Measurements from ENCODE around the gene RPS15.
A peak's percentile ranks its signal among the peaks of the same experiment; 100 is the strongest.
"Not testable (repeated sequence)": the region's sequence is repeated elsewhere in the genome, so short reads cannot be mapped to it uniquely, and the experiment has no call there.

The RPS15 gene

DNA sequence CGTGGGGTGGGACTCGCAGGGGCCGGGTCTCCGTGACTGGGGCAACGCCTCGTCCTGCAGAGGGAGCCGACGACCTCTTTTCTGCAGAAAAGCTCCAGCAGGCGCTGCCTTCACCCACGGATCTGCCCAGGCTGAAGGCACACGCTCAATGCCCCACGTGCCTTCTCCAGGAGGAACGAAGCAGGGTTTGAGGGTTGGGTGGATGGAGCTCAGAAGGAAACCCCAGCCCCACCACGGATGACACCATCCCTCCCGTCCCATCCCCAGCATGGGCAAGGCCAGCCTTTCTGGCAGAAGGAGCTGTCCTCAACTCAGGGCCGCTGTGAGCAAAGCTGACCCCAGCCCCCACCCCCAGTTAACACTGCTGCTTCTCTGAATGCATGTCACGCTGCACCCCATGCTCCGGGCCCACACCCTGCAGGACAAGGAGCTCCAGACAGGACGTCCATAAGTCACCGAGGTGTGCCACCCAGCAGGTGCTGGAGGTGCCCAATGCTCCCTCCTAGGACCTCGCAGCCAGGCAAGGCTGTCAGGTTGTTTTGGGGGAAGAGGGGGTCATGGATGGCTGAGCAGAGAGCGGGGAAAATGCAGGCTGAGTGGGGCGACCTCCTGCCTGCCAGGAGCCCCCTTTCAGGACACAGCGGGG is 33.4 kb downstream of the RPS15 start:
- FAIRE-seq, result no peak

DNA sequence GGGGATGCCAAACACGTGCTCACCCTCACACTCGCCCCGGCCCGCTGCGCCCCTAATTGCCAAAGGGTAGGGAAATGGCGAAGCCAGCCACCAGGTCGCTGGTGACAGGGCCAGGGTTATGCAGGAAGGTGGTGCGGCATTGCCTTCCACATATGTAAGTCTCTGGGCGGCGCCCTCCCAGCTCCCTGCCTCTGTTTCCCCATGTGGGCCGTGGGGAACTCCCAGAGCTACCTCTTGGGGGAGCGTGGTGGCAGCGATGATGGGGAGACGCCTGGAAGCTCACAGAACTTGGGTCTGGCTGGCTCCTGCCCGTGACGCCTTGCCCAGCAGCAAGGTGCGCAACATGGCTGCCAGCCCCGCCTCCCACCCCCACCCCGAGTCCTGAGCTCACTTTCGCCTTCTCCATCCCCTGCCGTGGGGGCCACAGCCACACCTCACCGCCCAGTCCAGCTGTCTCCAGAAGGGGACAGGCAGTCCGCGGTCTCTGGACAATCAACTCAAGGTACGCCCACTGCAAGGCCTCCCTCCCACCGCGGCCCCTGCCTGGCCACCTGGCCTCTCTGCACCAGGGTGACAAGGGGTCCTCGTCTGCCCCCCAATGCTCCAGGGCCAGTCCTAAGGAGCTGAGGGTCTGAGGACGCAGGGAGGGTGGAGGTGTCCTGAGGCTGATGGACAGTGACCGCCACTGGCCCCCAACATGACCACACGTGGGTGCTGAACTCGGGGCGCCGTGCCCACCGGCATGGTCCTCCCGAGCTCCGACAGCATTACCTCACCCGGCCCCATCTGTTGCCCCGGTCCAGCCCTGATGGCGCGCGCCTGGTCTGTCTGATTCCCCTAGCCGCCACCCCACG is 34.3 kb downstream of the RPS15 start:
- no peak for FAIRE-seq

DNA sequence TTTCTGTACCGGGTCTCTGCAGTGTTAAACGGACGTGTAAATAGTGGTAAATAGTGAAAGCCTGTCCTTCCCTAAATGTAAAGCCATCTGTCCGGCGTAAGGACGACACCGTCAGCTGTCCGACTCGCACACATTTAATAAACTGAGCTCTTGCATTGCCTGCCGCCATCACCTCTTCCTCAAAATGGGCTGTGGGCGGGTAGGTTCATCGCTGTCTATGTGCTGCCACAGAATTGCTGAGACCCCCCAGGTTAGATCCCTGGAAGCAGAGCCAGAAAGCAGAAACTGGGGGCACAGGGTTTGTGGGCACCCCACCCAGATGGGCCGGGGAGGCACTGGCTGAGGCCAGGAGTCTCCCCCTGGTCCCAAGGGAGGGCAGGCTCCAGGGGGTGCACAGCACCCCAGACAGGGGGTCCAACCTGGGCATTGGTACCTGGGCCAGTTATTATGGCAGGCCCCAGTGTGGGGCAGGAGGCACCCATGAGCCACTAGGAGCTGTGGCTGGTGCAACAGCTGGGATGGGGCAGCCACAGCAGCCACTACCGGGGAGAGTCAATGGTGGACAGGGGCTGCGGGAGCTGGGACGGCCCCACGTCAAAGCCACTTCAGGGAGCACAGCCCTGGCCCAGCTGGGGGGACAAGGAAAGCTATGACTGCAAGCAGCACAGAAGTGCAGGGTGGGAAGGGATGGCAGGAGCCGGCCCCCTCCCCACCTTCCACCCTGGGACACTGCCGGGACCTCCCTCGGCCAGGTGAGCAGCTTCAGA is 35.1 kb downstream of the RPS15 start:
- FAIRE-seq, result no peak

DNA sequence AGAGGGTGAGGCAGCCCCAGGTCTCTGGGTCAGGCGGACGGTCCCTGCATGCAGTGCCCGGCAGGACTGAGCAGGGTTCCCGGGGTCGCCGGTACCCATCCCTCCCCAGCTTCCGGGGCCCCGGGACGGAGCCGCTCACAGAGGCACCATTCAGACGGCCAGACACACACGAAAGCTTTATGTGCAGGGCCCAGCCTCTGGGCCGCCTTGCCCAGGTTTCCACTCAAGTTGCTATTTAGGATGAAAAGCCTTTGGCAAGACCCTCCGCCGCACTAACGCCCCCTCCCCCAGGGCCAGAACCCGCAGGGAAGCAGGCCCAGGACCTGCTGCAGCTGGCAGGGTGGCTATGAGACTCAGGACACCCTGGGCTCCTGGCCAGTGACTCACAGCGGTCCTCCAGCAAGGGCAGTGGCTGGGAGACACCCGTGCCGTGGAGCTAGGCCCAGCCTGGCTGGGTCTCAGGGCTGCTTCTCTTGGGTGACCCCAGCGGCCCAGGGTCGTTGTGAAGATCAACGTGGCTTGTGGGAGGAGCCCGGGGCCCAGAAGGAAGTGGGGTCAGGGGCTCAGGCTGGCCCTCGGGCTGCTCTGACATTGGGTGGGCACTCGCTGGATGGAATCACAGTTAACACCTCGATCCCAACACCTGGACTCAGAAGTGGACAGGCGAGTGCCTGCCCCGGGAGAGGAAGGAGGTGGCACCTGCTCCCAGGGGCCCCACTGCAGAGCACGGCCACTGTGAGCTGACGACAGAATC is 36.0 kb downstream of the RPS15 start:
- FAIRE-seq, result no peak

DNA sequence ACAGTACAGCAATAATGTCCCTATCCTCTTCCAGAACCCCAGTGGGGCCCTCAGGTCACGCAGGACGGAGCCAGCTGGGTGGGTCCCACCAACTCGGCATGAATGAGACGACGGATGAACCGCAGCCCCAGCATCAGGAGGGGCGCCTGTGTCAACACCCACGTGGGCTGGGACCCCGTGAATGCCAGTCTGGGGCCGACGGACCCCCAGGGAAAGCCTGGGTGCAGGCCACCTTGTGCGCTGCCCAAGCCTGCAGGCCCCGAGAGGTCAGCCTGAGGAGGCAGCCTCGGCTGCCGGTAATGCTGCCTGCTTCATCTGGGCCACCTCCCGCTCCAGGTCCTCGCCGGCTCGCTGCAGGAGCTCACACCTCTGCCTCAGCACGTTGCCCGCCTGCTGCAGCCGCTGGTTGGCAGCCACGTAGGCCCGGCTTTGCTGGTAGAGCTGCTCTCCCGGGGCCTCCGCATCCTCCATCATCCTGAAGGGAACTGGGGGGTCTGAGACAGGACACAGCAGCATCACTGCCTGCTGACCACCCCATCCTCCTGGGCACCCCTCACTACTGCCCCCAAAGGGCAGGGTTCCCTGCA is 36.7 kb downstream of the RPS15 start:
- FAIRE-seq, result no peak

DNA sequence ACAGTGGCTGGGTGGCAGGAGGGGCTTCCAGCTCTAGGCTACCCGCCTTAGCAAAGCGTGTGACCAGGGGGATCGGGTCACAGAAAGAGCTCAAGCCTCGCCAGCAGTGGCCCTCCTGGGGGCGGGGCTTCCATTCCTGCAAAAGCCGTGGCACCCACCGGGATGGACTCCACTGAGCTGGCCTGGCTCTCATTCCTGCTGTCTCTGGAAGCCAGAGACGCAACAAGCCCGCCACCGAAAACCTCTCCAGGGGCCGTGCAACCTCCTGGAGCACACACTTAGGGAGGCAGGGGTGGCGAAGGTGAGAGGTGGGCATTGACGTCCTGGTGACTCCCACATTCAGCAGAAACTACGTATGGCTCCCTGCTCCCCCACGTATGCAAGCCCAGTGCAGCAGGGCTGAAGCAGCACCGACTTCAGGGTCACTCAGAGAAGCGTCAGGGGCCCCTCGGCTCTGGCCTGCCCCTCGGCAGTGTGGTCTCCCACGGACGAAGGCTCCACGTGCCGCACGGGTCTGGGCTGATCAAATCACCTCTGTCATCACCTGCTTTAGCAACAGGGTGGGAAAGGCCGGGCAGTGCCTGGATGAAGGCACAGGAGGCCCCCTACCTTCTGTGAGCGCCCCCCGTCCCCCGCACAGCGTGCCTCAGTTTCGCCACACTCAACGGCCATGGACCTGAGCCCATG is 37.7 kb downstream of the RPS15 start:
- no peak for FAIRE-seq

DNA sequence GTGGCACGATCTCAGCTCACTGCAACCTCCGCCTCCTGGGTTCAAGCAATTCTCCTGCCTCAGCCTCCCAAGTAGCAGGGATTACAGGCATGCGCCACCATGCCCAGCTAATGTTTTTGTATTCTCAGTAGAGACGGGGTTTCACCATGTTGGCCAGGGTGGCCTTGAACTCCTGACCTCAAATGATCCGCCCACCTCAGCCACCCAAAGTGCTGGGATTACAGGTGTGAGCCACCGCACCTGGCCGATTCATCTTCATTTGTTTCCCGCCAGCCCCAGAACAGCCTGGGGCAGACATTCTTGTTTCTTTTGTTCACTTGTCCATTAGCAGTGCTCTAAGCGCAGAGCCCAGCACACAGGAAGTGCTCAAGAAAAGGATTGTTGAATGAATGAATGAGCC is 38.9 kb downstream of the RPS15 start:
- not testable (repeated sequence) for FAIRE-seq

DNA sequence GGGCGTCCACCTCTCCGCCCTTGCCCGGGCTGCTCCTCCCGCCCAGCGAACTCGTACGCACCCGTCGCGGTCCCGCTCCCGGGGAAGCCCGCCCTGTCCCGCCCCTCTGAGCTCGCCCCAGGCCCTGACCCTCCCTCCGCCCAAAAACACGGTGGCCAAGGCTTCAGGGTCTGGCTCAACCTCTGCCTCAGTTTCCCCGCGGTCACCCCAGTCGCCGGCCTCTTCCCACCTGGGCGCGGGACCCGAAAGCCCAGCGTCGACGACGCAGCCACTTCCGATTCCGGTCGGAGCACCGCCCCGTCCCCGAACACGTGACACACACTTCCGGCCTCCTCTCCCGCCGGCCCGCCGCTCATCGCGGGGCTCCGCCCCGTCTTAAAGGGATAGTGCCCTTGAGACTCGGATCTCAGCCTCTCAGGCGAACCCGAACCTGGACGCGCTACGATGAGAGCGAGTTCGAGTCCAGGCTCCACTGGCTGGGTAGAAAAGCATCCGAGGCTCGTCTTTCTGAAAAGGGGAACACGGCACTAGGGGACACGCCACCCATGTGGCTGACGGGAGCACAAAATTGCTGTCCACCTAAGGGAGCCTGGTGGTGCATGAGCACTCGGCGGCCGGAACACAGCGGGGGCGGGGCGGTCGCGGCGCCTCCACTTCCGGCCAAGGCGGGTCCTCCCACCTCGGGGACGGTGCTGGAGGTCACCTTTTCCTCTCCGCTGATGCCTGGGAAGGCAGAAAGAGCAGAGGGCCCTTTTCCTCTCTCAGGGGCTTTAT is 40.9 kb downstream of the RPS15 start, which contains the start of gene C19orf25:
C19orf25 (minus strand) TSS at position 282 of the 774 bp plus-strand sequence. CDS start 312 bp downstream, outside the sequence.
- peak; percentile 97 for FAIRE-seq

DNA sequence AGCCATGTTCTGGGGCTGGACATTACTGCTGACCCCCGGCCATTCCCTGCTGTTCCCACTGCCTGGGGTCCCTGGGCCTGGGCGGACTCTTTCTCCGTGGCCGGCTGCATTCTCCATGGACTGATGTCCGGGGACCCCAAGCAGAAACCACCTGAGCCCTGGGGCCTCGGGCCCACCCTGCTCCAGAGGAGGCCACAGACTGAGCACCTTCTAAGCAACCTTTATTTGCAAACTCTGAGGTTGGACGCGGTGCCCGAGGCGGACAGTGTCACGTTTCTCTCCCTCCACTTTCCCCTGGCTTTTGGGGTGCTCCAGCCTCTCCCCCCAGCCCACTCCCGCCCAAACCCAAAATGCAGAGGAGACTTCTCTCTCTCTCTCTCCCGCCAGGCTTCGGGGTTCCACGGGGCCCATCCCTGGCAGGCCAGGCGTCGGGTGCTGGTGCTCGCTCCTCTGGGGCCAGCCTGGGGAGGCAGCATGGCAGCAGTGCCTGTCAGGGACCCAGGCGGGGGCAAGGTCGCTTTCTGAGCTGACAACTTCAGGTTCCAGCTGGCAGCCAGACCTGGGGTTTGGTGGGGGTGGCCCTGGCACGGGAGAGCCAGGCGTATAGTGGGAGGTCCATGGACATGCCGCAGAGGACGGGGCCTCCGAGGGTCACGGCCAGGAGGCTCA is 43.2 kb downstream of the RPS15 start:
- no peak for FAIRE-seq

DNA sequence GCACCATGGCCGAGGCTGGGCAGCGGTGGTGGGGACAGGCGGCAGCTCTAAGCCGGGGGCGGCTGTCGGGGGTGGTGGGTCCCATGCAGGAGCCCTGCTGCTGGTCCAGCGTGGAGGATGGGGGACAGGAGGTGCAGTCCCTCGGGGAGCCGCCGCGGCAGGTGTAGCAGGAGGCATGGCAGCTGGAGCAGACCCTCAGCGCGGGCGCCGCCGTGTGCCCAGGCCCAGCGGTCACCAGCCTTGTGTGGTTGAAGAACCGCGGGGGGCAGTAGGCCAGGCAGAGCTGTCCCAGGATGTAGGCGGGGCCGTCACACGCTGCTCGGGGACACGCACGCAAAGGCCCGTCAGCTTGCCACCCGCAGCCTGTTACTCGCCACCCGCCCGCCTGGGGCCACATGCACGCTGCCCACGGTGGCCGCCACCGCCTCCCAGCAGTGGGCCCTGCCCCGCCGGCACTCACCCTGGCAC is 43.7 kb downstream of the RPS15 start:
- FAIRE-seq, result no peak

DNA sequence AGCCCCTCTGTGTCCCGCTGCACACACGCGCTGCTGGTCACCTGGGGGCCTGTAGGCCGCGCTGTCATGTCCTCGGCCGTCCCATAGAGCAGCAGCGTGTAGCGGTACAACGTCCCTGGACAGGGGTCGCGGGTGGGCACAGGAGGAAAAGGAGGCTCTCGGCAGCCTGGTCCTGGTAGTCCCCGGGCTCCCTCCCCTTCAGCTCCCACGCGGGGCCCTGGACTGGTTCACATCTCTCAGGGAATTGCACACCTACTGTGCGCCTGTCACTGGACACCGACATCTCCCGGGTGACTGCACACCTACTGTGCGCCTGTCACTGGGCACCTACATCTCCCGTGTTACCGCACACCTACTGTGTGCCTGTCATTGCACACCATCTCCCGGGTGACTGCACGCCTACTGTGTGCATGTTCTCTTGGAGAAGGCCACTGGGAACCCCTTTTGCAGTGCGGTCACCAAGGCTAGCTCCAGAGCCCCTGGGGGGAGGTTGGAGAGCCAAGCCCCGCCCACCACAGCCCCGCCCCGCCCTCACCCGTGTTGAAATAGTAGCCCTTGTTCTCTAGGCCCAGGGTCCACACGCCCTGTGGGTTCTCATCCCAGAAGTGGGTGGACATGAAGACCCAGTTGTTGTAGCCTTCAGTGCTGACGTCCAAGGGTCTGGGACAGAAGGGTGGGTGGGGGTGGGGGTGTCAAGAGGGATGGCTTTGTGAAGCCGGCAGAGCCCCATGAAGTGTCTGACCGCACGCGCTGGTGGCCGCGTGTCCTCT is 44.4 kb downstream of the RPS15 start:
- no peak for FAIRE-seq

DNA sequence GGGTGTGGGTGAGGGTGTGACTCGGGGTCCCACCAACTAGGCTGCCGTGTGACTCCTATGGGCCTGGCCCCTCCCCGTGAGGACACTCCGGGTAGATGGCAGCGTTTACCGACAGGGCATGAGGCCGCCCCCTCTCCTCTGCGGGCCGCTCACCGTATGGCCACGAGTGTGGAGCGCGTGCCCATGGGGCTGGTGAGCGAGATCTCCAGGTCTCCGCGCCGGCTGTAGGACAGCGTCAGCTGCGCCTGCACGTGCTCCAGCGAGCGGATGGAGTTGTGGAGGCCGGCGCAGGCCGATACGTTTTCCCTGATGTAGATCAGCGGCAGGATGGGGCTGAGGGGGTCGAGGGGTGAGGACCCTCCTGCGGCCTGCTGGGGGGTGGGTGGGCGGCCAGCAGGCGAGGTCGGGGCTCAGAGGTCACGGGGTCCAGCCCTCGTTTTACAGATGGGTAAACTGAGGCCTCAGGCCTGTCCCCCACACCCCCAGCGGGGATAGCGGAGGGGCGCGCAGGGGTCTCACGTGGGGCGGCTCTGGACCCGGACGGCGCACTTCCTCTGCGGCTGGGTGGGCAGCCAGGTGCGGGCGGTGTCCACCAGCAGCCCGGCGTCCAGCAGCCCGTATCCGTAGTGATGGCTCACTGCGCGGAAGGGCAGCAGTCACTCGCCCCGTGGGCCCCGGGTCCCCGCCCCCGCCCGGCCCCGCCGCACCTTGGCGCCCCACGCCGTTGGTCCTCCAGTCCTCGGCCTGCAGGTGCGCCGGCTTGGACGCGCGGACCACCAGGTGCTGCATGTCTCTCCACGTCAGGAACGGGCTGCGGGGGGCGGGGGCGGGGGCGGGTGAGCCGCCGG is 45.2 kb downstream of the RPS15 start:
- no peak for FAIRE-seq

DNA sequence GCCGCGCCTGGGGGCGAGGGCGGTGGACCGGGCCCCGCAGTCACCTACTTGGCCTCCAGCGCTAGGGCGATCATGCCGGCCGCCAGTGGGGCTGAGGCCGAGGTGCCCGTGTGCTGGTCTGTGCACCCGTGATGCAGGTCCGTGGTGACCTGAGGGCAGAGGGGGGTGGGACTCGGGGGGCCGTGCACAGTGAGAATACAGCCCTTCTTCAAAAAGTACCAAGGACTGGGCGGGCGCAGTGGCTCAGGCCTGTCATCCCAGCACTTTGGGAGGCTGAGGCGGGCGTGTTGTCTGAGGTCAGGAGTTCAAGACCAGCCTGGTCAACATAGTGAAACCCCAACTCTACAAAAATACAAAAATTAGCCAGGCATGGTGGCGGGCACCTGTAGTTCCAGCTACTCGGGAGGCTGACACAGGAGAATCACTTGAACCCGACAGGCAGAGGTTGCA is 45.8 kb downstream of the RPS15 start:
- no peak for FAIRE-seq

DNA sequence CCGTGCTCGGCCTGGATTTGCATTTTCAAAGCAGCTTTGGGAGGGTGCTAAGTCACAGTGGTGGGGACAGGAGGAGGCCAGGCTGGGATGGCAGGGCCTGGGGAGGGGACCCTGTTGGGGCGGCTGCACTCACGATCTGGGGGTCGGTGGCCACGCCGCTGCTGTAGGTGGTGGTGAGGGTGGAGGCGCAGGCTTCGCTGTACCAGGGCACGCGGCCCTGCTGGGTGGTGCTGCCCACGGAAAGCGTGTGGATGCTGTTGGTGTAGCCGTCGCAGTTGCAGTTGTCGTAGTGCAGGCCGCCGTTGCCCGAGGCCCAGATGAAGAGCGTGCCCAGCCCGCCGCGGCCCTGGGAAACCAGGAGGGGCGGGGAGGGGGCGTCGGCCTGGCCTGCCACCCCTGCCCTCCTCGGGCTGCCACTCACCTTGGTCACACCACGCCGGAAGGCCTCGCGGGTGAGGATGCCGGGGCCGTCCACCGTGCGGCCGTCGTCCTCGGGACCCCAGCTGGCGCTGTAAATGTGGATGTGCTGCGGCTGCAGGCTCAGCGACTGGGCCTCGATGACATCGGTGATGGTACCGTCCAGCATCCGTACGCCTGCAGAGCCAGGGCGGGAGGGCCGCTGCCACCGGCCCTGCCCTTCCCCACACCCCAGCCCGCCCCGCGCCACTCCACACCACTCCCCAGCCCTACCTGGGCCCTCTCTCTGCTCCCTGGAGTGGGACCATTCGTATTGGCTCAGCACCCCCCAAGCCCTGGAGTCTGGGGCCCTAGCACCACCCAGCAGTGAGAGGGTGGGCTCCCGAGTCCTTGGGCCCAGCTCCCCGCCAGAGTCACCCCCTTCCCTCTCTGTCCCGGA is 48.8 kb downstream of the RPS15 start:
- no peak for FAIRE-seq

DNA sequence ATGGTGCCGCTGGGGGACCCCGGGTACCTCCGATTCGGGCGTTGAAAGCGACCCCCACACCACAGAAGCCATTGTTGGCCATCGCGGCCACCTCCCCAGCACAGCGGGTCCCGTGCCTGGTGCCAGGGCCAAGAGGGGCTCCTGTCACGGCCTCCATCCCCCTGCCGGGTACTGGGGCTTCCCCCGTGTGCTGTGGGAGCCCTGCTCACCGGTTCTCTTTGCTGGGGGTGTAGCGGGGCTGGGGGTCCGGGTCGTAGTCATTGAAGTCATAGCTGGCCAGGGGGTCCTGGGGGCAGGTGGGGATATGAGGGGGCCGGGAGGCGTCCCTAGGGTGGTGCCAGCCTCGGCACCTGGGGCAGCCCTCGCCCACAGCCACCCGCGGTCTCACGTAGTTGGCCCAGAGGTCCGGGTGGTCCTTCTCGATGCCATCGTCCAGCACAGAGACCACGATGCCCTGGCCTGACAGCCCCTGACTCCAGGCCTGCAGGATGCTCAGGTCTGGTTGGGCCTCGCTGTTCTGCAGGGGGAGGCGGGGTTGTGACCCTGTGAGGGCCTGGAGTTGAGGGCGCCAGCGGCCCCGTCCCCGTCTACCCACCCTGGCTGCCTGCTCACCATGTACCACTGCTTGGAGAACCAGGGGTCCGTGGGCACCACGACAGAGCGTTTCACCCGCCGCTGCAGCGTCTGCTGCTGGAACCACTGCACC is 49.5 kb downstream of the RPS15 start:
- FAIRE-seq, result no peak

DNA sequence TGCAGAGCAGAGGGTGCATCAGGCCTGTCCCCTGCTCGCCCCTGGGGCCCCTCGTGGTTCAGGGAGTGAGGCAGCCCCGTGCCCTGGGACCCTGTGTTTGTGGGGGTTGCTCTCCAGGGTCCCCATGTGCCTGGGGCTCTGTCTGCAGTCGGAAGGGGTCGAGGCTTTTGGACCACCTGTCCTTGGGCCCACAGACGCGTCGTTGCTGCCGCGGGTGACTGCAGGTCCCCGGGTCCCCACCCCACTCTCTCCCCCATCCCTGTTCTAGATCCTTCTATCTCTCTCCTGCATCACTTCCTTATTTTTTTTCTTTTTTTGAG is 50.0 kb downstream of the RPS15 start:
- no peak for FAIRE-seq

Data from G401.6 (cell line).